Measurements from ENCODE around the gene FAM227B. TPM values are rescaled to one million over a fixed set of nuclear protein-coding genes. Genes with fewer than 3 reads are reported as not detected.

Gene FAM227B
- polyA plus RNA-seq, 1 donor = 8.4 TPM

GRCh38 chr15:49343546-49343945 is 277.1 kb downstream of the FAM227B start:
- no peaks in the 10 kb centered on the region for H3K36me3 ChIP-seq (ENCODE audit: control insufficient read depth, insufficient read depth, low read length)
- H3K4me1 ChIP-seq (ENCODE audit: control insufficient read depth, insufficient read depth, low read length) = no peaks in the 10 kb centered on the region
- peaks cover 8% of the 10 kb centered on the region for H3K9me3 ChIP-seq (ENCODE audit: control insufficient read depth, low read depth, low read length)
- no peak for DNase-seq
- no peak overlapping the region for H3K27ac ChIP-seq (ENCODE audit: low read length)
- H3K4me3 ChIP-seq (ENCODE audit: low read length) = no peak overlapping the region
- H3K27me3 ChIP-seq (ENCODE audit: control insufficient read depth, insufficient read depth, low read length) = no peaks in the 10 kb centered on the region

GRCh38 chr15:49339656-49340055 is 281.0 kb downstream of the FAM227B start:
- WGBS (ENCODE audit: insufficient coverage, low lambda C conversion rate) = no CpG with 5 or more reads among the region's 10 CpGs

GRCh38 chr15:49331951-49332350 is 288.7 kb downstream of the FAM227B start:
- Histone ChIP-seq H3K4me1 (ENCODE audit: control insufficient read depth, insufficient read depth, low read length) (no peaks in the 10 kb centered on the region), H3K27me3 (ENCODE audit: control insufficient read depth, insufficient read depth, low read length) (no peaks in the 10 kb centered on the region), H3K27ac (ENCODE audit: low read length) (no peak overlapping the region), H3K36me3 (ENCODE audit: control insufficient read depth, insufficient read depth, low read length) (peaks cover 9% of the 10 kb centered on the region), H3K9me3 (ENCODE audit: control insufficient read depth, low read depth, low read length) (no peaks in the 10 kb centered on the region), H3K4me3 (ENCODE audit: low read length) (no peak overlapping the region)
- no peak for DNase-seq
- no CpG with 5 or more reads among the region's 3 CpGs for WGBS (ENCODE audit: insufficient coverage, low lambda C conversion rate)

More at GRCh38 chr15:49339656-49340055, 281.0 kb downstream of the FAM227B start:
- H3K27ac ChIP-seq (ENCODE audit: low read length) = no peak overlapping the region
- DNase-seq = no peak
- no peaks in the 10 kb centered on the region for H3K36me3 ChIP-seq (ENCODE audit: control insufficient read depth, insufficient read depth, low read length)
- H3K4me1 ChIP-seq (ENCODE audit: control insufficient read depth, insufficient read depth, low read length) = no peaks in the 10 kb centered on the region
- no peak overlapping the region for H3K4me3 ChIP-seq (ENCODE audit: low read length)
- H3K27me3 ChIP-seq (ENCODE audit: control insufficient read depth, insufficient read depth, low read length) = no peaks in the 10 kb centered on the region
- peaks cover 8% of the 10 kb centered on the region for H3K9me3 ChIP-seq (ENCODE audit: control insufficient read depth, low read depth, low read length)

DNA sequence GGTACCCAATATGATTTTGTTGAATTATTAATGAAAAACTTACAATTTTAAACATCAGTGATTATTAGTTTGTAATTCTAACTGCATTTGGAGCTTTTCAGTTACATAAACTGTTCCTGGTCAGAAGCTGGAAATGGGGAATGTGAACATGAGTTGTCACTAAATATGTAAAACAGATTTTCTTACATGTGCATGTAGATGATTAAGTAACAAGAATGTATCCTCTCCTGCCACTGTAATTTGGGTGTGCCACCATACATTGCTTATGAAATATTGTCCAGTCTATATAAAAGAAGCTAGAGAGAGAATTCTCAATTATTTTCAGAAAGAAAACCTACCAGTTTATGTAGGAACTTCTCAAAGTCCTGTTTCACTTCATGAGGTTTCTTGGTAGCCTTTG is 289.2 kb downstream of the FAM227B start:
- no peaks in the 10 kb centered on the region for H3K27me3 ChIP-seq (ENCODE audit: control insufficient read depth, insufficient read depth, low read length)
- DNase-seq = no peak
- no peak overlapping the region for H3K27ac ChIP-seq (ENCODE audit: low read length)
- no peaks in the 10 kb centered on the region for H3K9me3 ChIP-seq (ENCODE audit: control insufficient read depth, low read depth, low read length)
- H3K4me3 ChIP-seq (ENCODE audit: low read length) = no peak overlapping the region
- no peaks in the 10 kb centered on the region for H3K4me1 ChIP-seq (ENCODE audit: control insufficient read depth, insufficient read depth, low read length)
- peaks cover 9% of the 10 kb centered on the region for H3K36me3 ChIP-seq (ENCODE audit: control insufficient read depth, insufficient read depth, low read length)

DNA sequence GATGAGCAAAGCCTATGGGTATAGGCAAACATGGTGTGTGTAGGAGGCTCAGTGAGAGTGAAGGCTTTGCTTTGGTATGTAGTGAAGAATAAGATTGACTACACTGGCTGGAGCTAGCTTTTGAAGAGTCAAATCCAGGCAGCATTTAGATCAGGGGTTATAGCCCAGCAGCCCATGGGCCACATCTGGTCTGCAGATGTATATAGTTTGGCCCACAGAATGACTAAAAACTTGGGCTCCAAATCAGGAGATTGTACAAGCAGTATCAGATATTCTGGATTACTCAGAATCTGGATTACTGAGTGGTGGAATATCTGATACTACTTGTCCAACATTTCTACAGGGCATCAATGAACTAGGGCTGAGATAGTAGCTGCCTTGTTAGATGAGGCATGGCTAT is 290.5 kb downstream of the FAM227B start:
- Histone ChIP-seq H3K4me1 (ENCODE audit: control insufficient read depth, insufficient read depth, low read length) (no peaks in the 10 kb centered on the region), H3K4me3 (ENCODE audit: low read length) (no peak overlapping the region), H3K36me3 (ENCODE audit: control insufficient read depth, insufficient read depth, low read length) (peaks cover 9% of the 10 kb centered on the region), H3K27ac (ENCODE audit: low read length) (no peak overlapping the region), H3K9me3 (ENCODE audit: control insufficient read depth, low read depth, low read length) (no peaks in the 10 kb centered on the region), H3K27me3 (ENCODE audit: control insufficient read depth, insufficient read depth, low read length) (no peaks in the 10 kb centered on the region)
- DNase-seq = no peak

DNA sequence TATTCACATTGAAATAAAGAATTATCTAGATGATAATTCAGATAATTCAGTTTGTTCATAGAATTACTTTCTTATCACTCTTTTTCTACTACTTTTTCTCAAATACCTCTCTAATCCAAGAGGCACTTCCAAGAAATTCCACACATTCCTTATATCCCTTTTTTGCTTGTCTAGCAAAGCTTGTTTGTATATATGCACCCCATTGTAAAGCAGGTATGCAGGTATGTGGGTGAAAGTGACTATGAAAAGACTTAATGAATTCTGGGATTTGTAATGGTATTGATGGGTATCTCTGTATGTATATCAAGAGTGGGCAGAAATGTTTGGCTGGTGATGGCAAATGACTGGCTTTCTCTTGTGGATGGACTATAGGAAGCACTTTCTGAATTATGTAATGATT is 291.7 kb downstream of the FAM227B start:
- no peaks in the 10 kb centered on the region for H3K27me3 ChIP-seq (ENCODE audit: control insufficient read depth, insufficient read depth, low read length)

GRCh38 chr15:49327927-49328326 is 292.7 kb downstream of the FAM227B start:
- Histone ChIP-seq H3K27me3 (ENCODE audit: control insufficient read depth, insufficient read depth, low read length) (no peaks in the 10 kb centered on the region), H3K27ac (ENCODE audit: low read length) (no peak overlapping the region), H3K9me3 (ENCODE audit: control insufficient read depth, low read depth, low read length) (no peaks in the 10 kb centered on the region), H3K36me3 (ENCODE audit: control insufficient read depth, insufficient read depth, low read length) (peaks cover 11% of the 10 kb centered on the region), H3K4me1 (ENCODE audit: control insufficient read depth, insufficient read depth, low read length) (no peaks in the 10 kb centered on the region), H3K4me3 (ENCODE audit: low read length) (no peak overlapping the region)
- 100% methylated on average over 1 of the region's 4 CpGs for WGBS (ENCODE audit: insufficient coverage, low lambda C conversion rate)
- no peak for DNase-seq

More for the DNA sequence above, 291.7 kb downstream of the FAM227B start:
- Histone ChIP-seq H3K9me3 (ENCODE audit: control insufficient read depth, low read depth, low read length) (no peaks in the 10 kb centered on the region), H3K4me1 (ENCODE audit: control insufficient read depth, insufficient read depth, low read length) (no peaks in the 10 kb centered on the region), H3K4me3 (ENCODE audit: low read length) (no peak overlapping the region), H3K27ac (ENCODE audit: low read length) (no peak overlapping the region), H3K36me3 (ENCODE audit: control insufficient read depth, insufficient read depth, low read length) (peaks cover 9% of the 10 kb centered on the region)
- DNase-seq = no peak

GRCh38 chr15:49323207-49323606 is 297.4 kb downstream of the FAM227B start:
- Histone ChIP-seq H3K36me3 (ENCODE audit: control insufficient read depth, insufficient read depth, low read length) (peaks cover 38% of the 10 kb centered on the region), H3K27me3 (ENCODE audit: control insufficient read depth, insufficient read depth, low read length) (no peaks in the 10 kb centered on the region), H3K27ac (ENCODE audit: low read length) (no peak overlapping the region), H3K4me1 (ENCODE audit: control insufficient read depth, insufficient read depth, low read length) (no peaks in the 10 kb centered on the region), H3K9me3 (ENCODE audit: control insufficient read depth, low read depth, low read length) (no peaks in the 10 kb centered on the region), H3K4me3 (ENCODE audit: low read length) (no peak overlapping the region)
- no CpG with 5 or more reads among the region's 1 CpG for WGBS (ENCODE audit: insufficient coverage, low lambda C conversion rate)
- peak in 1 of 2 donors; percentile 7 for DNase-seq

GRCh38 chr15:49320351-49320750 is 300.3 kb downstream of the FAM227B start:
- Histone ChIP-seq H3K4me3 (ENCODE audit: low read length) (no peak overlapping the region), H3K4me1 (ENCODE audit: control insufficient read depth, insufficient read depth, low read length) (no peaks in the 10 kb centered on the region), H3K27ac (ENCODE audit: low read length) (no peak overlapping the region), H3K9me3 (ENCODE audit: control insufficient read depth, low read depth, low read length) (no peaks in the 10 kb centered on the region), H3K36me3 (ENCODE audit: control insufficient read depth, insufficient read depth, low read length) (peaks cover 34% of the 10 kb centered on the region), H3K27me3 (ENCODE audit: control insufficient read depth, insufficient read depth, low read length) (no peaks in the 10 kb centered on the region)
- no peak for DNase-seq
- WGBS (ENCODE audit: insufficient coverage, low lambda C conversion rate) = no CpG with 5 or more reads among the region's 1 CpG

DNA sequence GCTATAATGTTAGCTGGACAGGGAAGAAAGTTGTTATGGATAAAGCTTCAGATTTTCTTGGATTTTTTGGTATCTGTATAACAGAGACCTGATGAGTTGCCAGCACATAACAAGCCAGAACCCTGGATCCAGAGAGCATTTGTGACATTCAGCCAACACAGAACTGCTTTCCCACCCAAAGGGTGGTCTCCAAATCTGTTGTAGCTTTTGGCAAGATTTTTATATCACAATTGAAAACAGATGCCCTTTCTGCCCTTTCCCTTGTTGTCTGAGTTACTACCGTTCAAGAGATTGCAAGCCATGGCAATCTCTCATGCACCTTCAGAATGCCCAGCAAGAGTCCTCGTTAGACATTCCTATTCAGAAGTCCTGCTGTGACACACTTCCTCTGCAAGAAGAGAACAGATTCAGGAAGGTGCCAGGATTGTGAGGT is 305.2 kb downstream of the FAM227B start:
- Histone ChIP-seq H3K27me3 (ENCODE audit: control insufficient read depth, insufficient read depth, low read length) (no peaks in the 10 kb centered on the region), H3K27ac (ENCODE audit: low read length) (no peak overlapping the region), H3K4me3 (ENCODE audit: low read length) (no peak overlapping the region), H3K4me1 (ENCODE audit: control insufficient read depth, insufficient read depth, low read length) (no peaks in the 10 kb centered on the region), H3K9me3 (ENCODE audit: control insufficient read depth, low read depth, low read length) (no peaks in the 10 kb centered on the region), H3K36me3 (ENCODE audit: control insufficient read depth, insufficient read depth, low read length) (peaks cover 23% of the 10 kb centered on the region)
- DNase-seq = no peak
- no CpG with 5 or more reads among the region's 2 CpGs for WGBS (ENCODE audit: insufficient coverage, low lambda C conversion rate)

DNA sequence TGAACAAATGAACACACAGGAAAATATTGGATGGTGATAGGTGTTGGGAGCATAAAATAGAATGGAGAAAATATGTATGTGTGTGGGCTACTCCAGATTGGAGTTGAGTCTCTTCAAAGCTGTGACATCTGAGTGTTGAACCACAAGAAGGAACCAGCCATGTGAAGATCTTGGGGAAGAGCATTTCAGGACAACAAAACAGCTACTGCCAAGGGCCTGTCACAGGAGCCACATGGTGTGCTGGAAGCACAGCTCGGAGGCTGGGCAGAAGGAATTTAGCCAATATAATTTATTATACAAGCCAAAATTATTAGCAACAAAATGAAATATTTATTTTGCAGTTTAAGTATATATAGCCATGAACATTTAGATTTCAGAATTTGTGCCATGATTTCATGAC is 305.9 kb downstream of the FAM227B start:
- H3K27ac ChIP-seq (ENCODE audit: low read length) = no peak overlapping the region
- H3K9me3 ChIP-seq (ENCODE audit: control insufficient read depth, low read depth, low read length) = no peaks in the 10 kb centered on the region
- no CpG with 5 or more reads among the region's 1 CpG for WGBS (ENCODE audit: insufficient coverage, low lambda C conversion rate)
- no peak for DNase-seq
- no peaks in the 10 kb centered on the region for H3K4me1 ChIP-seq (ENCODE audit: control insufficient read depth, insufficient read depth, low read length)
- no peak overlapping the region for H3K4me3 ChIP-seq (ENCODE audit: low read length)
- H3K27me3 ChIP-seq (ENCODE audit: control insufficient read depth, insufficient read depth, low read length) = no peaks in the 10 kb centered on the region
- peaks cover 16% of the 10 kb centered on the region for H3K36me3 ChIP-seq (ENCODE audit: control insufficient read depth, insufficient read depth, low read length)

Data from large intestine (tissue), 3 donors.